Left kidney (tissue), 8 donors: Measurements from ENCODE around the gene VSIG2. TPM values are rescaled to one million over a fixed set of nuclear protein-coding genes. Genes with fewer than 3 reads are reported as not detected.
"Not testable (repeated sequence)": the region's sequence is repeated elsewhere in the genome, so short reads cannot be mapped to it uniquely, and the experiment has no call there.

Experiments used
- DNase-seq: peaks from one replicate; pipeline ENCODE4 v3.0.0-alpha.2; 2013
- long read RNA-seq, 8 donors: transcript quantifications; one replicate each; lab custom pipeline, GENCODE V29; 2026
- polyA plus RNA-seq: library from polyadenylated mRNA; unstranded; fragments of 120-200 nt; gene quantifications from one replicate; pipeline ENCODE4 v1.2.1, GENCODE V29; 2013; ENCODE audit not compliant: insufficient read length

Gene VSIG2, protein sequence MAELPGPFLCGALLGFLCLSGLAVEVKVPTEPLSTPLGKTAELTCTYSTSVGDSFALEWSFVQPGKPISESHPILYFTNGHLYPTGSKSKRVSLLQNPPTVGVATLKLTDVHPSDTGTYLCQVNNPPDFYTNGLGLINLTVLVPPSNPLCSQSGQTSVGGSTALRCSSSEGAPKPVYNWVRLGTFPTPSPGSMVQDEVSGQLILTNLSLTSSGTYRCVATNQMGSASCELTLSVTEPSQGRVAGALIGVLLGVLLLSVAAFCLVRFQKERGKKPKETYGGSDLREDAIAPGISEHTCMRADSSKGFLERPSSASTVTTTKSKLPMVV
- 8.5 TPM for polyA plus RNA-seq
- long read RNA-seq, donor 1, partial matches to known transcripts: 0 of 3 reads
- long read RNA-seq, donor 1, other reads (novel, unspliced or antisense): 0 of 3 reads
- long read RNA-seq, donor 2, partial matches to known transcripts: 0 of 1 reads
- long read RNA-seq, donor 2, other reads (novel, unspliced or antisense): 0 of 1 reads
- long read RNA-seq, donor 3, partial matches to known transcripts: 0 of 1 reads
- long read RNA-seq, donor 3, other reads (novel, unspliced or antisense): 0 of 1 reads
- long read RNA-seq, donor 4: 0 reads
- long read RNA-seq, donor 5, transcript VSIG2-201 (7 exons, 1,148 nt): major isoform, 6 of 7 reads
- long read RNA-seq, donor 5, partial matches to known transcripts: 0 of 7 reads
- long read RNA-seq, donor 5, other reads (novel, unspliced or antisense): 0 of 7 reads
- long read RNA-seq, donor 6: 0 reads
- long read RNA-seq, donor 7, partial matches to known transcripts: 0 of 6 reads
- long read RNA-seq, donor 7, other reads (novel, unspliced or antisense): 0 of 6 reads
- long read RNA-seq, donor 8, partial matches to known transcripts: 0 of 1 reads
- long read RNA-seq, donor 8, other reads (novel, unspliced or antisense): 0 of 1 reads

DNA sequence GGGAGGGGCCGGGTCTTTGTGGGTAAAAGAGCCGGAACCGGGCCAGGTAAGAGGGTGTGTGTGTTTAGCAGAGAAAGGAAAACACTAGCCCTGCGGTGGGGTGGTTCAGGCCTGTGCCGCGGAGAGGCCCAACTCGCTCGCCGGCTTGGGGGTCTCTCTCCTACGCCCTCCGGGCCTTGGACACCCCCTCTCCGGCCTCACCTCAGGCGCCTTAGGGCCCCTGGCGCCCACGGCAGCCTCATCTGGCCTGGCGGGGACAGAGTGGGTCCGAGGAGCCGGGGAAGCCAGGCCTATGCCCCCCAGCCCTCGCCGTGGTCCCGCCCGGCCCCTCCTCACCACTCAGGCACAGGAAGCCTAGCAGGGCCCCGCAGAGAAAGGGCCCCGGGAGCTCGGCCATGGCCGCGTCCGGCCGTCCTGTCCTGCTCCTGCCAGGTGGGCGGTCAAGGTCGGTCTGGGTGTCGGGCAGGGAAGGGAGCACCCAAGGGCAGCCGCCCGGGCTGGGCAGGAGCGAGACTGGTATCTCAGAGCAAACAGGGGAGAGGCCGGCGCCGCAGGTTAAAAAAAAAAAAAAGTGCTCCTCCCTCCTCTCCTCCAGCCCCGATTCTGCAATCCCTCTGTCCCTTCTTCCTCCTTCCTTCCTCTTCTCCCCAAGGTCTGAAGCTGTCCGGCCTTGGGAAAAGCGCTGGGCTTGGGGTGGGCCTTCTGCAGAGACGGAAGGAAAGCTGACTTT lies at the start of gene VSIG2:
Gene VSIG2 (minus strand): TSS at position 515 of the 730 bp plus-strand sequence. CDS start 118 bp downstream, at position 397.
- no peak for DNase-seq

DNA sequence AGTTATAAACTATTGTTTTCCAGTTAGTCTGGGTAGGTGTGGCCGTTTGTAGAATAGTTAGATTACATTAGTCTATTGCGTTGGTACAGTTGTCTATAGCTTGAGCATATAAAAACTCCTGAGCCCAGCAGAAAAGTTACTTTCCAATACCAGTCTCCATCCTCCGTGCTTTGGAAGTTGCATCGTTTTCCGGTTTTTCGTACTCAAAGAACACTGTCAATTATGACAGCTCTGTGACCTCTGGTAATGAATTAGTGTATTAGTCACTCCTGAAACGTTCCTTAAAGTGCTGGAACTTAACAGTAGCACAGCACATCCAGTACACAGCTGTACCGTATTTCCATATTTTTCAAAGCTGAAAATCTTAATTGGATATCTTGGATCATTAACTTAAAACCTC lies 49.0 kb upstream of the VSIG2 start:
- DNase-seq: peak; percentile 26

DNA sequence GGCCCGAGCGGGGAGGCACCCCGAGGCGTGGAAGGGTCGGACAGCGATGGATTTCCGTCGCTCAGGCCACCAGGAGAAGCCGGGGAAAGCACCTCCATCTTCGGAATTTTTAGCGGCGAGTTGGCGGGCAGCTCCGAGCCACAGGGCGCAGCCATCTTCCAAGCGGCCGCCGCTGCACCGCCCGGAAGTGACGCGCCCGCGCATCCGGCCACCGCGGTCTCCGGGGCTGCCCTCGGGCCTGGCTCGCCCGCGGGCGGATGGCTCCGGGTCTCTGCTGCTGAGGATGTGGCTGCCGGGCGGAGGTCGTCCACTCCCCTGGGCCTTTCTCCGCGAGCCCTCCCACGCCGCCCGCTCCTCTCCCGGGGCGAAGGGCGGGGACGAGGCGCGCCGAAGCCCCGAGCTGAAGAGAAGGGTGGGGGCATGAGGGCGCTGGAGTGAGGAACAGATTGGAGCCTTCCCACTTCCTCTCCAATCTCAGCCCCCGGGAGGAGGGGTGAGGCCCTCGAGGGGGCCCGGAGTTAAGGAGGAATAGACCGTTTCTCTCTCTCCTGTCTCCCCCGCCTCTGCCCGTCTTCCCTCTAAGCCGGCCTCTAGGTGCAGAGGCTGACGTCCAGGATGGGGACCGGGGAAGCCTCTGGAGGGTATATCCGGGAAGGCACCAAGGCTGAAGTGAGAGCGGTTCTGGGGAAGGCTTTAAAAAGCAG lies 48.3 kb upstream of the VSIG2 start, which contains the start of gene MSANTD2:
Gene MSANTD2 (minus strand): TSS at position 181 of the 704 bp plus-strand sequence. CDS start 26 bp downstream, at position 155.
- DNase-seq: peak; percentile 93

DNA sequence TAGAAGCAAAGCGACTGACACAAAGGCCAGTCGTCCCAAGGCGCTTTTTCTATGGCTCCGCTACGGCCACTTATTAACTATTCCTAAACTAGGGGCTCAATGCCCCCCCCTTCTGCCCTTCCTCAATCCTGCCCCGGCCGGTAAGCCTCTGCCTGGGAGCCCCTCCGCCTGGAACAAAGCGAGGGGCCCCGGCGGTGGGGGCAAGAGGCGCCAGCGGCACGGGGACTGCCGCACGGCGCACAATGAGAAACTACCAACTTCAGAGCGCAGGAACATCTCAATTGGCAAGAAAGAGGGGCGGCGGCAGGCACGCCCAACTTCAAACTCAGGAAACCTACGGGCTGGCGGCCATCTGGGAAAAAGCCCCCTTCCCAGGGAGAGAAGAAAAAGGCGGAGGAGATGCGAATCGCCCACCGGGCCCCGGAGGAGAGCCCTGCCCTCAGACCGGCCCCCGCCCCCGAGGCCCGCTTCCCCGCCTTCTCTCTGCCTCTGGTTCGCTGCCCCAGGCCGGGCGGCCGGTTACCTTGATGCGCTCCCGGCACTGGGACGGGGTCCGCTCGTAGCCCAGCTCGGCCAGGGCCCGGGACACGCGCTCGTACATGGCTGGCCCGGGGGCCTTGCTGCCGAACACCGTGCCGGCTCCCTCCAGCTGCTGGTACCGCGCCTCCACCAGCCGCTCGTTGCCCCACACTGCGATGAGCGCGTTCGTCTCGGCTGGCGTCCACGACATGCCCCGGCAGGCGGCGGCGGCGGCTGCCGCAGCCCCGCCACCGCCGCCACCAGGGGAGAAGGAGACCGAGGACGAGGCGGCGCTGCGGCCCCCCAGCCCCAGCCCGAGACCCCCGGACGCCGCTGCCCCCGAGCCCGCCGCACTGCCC lies 47.5 kb upstream of the VSIG2 start:
- DNase-seq: peak; percentile 36

DNA sequence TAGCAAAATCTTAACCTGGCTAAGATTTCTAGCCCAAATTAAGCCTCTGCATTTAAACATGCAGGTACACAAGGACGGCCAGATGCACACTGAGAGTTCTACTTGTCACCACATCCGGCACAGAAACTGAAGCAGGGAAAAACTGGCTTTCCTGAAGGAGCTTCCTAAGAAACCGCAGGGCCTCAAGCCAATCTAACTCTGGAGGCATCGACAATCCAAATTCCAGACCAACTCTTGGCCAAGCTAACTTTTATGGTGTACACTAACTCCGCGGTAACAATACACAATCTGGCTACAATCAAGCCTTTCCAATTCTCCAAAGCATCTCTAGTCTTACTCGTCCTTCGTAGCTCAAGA lies 46.9 kb upstream of the VSIG2 start:
- DNase-seq: peak; percentile 48

DNA sequence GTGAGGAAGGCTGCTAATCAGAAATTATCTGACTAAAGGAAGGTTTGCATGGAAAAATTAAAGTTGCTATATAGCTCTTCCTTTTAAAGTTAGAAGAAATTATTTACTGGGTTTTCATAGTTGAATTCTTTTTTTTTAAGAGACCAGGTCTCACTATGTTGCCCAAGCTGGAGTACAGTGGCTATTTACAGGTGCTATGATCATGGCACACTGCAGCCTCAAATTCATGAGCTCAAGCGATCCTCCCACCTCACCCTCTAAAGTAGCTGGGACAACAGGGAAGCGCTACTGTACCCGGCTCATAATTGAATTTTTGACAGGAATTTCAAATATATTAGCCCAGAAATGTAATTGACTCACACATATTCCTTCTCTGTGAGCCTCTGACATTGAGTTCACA lies 44.3 kb upstream of the VSIG2 start:
- DNase-seq: no peak

DNA sequence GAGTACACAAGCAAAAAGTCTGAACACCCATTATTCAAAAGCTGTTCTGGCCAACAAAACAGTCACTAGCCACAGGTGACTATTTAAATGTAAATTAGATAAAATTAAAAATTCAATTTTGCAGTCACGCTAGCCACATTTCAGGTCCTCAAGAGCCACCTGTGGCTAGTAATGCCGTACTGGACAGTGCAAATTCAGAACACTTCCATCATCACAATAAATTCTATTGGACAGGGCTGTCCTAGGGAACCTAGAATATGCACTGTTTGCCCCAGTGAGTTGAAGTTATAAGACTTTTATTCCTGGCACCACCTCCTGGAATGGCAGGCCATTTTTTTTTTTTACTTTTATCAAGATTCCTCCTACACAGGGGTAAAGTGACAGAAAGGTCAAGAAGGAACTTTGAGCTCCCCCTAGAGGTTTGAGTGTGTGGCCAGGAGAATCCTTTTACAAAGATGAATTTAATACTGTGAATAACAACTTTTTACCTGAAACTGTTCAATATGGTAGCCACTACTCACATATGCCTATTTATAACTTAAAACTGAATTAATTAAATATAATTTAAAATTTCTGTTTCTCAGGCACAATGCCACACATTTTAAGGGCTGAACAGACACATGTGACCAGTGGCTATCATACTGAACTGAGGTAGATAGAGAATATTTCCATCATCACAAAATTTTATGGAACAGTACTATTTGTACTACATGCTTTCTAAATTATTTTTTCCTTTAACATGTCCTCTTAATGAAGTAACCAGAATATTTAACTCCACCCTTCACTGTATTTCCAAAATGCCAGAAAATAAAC lies 41.6 kb upstream of the VSIG2 start:
- peak; percentile 58 for DNase-seq

DNA sequence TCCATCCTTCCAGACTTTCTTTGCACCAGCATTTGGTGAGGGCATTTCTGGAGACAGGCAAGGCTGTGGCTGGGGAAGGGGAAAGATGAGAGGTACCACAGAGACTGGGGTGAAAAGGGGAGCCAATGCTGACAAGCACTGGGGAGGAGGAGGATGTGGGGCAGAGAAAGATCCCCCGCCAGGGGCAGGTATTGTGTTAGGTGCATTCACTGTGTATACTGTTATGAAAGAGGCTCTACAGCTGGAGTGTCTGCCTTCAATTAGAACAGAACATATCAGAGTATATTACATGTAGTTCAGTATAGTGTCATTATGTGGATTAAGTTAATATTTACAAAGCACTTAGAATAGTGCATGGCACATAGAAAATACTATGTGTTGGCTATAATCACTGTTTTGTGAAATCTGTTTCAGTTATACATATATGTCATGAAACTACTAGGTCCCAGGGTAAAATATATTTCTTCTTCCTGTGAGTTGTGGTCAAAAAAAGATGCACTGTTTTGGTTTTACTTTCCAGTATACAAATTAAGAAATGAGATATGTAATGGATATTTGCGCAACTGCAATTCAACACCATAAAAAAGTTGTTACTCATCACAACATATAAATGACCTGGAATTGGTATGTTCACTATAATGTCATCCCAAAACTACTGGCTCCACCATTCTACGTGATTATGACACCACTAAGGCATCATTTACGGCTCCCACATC lies 39.7 kb upstream of the VSIG2 start:
- DNase-seq: no peak

DNA sequence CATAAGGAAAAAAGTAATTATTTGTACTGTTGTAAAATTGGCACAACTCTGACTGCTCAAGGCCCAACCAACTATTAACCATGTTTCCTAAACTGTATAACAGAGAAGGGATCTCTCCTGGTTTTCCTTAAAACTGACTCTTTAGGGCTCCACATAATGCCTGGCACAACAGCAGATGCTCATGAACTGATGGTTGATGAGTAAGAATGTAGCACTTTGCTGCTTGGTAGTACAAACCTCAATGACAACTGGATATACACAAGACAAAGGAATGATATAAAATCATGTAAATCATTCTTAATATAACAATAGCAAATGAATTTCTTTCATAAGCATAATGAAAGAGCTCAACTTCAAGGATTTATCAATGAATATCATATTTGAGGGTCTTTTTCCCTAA lies 36.5 kb upstream of the VSIG2 start:
- DNase-seq: no peak

DNA sequence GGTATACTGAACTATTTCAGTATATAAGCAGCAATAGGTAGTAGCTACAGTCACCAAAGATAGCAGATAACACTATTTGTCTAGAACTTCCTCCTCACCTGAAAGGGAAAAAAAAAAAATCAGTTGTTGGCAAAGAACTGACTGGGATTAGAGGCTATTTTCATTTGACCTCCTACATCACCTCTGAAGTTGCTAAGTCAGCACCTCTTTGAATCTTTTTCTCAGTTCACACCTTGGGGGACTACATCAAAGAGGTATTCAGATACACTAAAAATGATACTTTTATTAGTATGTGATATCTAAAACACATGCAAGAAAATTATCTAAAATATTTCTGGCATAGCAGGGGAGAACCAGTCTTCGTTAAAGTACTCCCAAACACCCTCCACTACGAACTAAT lies 32.0 kb upstream of the VSIG2 start:
- DNase-seq: no peak

DNA sequence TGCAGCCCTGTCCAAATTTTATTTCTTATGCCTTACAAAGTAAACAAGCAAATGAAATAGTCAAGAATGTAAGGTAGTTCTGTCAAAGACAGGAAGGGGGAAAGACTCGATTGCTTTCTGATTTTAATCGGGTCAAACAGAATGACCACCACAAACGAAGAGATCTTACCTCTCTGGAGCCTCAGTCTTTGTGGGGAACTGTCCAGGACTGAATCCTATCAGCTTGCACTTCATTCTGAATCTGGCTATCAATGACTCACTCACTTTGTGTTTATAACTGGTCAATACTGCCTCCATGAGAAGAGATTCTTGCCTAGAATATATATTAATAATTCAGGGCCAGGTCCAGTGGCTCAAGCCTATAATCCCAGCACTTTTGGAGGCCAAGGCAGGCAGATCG lies 30.9 kb upstream of the VSIG2 start:
- DNase-seq: no peak

DNA sequence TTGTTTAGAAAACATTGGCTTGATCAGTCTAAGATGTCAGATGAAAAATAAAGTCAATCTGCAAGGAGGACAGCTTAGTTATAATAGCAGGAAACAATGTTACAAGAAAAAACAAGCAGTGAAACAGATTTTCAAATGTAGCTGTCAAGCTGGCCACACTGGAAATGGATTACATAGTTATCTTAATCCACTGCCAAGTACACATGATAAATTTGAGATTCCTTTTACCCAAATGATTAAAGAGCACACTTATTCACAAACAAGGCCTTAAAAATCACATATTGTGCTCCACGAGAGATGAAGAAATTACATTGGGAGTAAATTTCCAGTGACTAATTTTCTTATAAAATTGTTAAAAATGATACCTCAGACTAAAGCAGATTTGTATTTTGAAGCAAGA lies 27.5 kb upstream of the VSIG2 start:
- DNase-seq: no peak

DNA sequence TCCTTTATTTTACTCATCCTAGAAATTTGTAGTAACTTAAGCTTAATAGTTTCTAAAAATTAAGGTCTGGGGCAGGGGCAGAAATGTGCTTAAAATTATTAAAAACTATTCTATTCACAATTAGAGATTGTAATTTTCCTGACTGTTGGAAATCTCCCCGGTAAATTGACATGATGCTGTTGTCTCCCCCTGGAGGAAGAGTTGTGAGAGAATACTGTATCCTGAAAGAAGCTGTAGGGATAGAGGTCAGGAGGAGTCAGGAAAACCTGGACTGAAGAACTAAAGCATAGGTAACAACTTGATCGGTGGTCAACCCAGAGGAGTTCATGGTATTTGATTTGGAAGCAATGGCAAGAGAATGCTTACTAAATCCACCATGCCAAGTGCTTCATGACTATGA lies 26.2 kb upstream of the VSIG2 start:
- no peak for DNase-seq

DNA sequence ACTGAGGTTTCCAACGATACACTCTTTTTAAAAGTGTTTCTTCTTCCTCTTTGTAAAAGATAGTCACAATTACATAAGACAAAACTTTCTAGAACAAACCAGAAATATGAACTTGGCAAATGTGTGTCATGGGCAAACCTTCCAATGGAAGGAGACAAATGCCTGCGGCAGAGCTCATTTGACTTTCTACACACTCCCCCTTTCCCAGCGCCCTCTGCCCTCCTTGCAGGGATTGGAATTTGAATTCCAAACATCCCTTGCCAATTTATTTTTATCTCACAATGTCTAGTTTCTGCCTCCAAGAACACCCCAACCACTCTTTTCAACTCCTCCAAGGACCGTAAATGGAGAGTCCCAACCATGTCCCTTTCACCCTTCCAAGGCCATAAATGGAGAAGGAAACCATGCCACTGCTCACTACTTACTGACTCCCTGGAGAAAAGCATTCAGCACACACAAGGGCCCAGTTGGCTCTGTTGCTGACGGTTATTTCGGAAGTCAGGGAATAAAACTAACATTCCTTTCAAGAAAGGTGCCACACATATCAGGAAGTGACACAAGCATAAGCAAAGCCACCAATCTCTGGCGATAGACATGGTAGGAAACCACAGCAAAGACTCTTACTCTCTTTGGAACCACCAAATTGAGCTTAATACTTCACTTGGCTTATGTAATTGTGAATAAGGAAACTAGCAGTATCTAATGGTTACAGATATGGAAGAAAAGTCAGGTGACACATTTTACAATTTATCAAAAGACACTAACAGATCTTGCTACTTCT lies 25.0 kb upstream of the VSIG2 start:
- no peak for DNase-seq

DNA sequence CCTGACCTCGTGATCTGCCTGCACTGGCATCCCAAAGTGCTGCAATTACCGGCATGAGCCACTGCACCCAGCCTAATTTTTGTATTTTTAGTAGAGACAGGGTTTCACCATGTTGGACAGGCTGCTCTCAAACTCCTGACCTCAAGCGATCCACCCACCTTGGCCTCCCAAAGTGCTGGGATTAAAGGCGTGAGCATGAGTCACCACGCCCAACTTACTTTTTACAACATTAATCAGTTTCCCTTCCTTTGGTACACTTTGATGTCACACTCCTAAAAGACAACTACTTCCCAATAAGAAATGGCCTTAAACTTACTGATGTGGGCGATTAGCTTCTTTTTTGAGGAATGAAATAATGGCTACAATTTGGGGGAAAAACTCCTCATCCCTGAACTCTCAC lies 18.9 kb upstream of the VSIG2 start:
- DNase-seq: not testable (repeated sequence)

DNA sequence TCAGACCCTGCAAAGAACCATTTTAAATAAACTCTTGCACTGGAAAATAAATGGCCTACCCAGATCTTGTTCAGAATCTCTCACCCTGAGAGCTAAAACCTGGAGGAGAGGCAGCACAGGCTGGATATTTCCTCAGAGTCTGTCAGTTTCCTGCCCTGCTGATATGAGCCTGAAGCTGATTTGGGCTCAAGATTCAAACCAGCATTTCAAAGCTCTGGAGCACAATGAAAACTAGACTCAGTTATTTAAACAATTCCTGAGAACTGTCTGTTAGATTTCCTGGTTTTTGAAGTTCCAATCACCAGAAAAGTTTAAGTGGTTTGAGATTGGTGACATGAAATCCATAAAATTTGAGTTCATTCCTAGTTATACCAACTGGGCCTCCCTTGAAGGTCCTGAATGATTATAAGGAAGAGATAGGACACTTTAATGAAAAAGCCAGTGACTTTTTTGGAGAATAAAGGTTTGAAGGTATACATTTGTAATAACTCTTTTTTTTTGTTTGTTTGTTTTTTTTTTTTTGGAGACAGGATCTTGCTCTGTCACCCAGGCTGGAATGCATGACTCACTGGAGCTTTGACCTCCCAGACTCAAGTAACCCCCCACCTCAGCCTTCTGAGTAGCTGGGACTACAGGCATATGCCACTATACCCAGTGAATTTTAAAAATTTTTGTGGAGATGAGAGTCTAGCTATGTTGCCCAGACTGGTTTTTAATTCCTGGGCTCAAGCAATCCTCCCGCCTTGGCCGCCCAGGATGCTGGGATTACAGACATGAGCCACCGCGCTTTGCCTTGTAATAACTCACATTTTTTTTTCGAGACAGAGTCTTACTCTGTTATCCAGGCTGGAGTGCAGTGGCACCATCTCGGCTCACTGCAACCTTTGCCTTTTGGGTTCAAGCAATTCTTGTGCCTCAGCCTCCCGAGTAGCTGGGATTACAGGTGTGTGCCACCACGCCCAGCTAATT lies 18.0 kb upstream of the VSIG2 start:
- no peak for DNase-seq

DNA sequence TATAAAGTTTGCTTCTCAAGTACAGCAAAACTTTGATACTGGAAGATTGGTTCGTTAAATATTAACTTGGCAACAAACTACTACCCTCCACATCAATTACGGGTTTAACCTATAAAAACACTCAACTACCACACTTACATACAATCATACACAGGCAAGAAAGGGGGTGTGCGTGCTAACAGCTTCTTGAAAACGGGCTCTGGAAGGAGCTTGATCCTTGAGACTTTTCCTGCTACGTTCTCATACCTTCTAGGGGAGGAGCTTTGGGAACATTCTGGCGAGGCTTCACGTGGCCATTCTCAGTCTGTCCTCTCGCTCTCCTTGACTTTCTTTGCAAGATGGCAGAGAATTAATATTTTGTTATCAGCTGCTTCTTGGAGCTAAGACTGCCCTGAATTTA lies 16.9 kb upstream of the VSIG2 start:
- no peak for DNase-seq
